AG04450 (cell line): ENCODE measurements around the gene CCDC88B. TPM values are rescaled to one million over a fixed set of nuclear protein-coding genes. Genes with fewer than 3 reads are reported as not detected.

Source experiments
- CTCF ChIA-PET: fragments of 300-600, 350-600 bp; formaldehyde crosslinking; extraction: SDS; loops from one replicate; lab custom pipeline; 2022; ENCODE audit warnings: antibody characterized with exemption, inconsistent platforms; lab: Charles Lee
- POLR2A ChIA-PET: fragments of 350-600 bp; formaldehyde crosslinking; extraction: SDS; loops from one replicate; lab custom pipeline; 2021; ENCODE audit warnings: antibody characterized with exemption, inconsistent platforms; lab: Yijun Ruan, JAX
- DNase-seq: peaks from one replicate; pipeline ENCODE4 v3.0.0-alpha.2; 2011; ENCODE audit warnings: low read depth, low spot score
- H3K27ac ChIP-seq: one replicate; pipeline ENCODE4 v1.5.1; 2012; ENCODE audit warnings: low read depth, low read length, control low read depth
- H3K27me3 ChIP-seq: one replicate; pipeline ENCODE4 v1.6.0; 2012; ENCODE audit warnings: low read length; ENCODE audit not compliant: control insufficient read depth, insufficient read depth
- H3K4me3 ChIP-seq: 2 replicates; pipeline ENCODE4 v1.5.1; 2011; ENCODE audit warnings: mild to moderate bottlenecking, low read depth, low read length, control low read depth
- H3K9me3 ChIP-seq: 2 replicates; pipeline ENCODE4 v1.5.1; 2012; ENCODE audit warnings: low read length; ENCODE audit not compliant: control insufficient read depth, insufficient read depth
- CTCF ChIP-seq: IDR thresholded peaks from 2 replicates; pipeline ENCODE4 v1.5.1; 2011; ENCODE audit warnings: low read depth, low read length, control low read depth, inconsistent platforms
- polyA plus RNA-seq: library from polyadenylated mRNA; depleted of rRNA; stranded (reverse); fragments of >200 nt; gene quantifications from 2 replicates; pipeline ENCODE4 v1.2.3, GENCODE V29; 2011

CCDC88B gene
- polyA plus RNA-seq, 1 experiment, result 1.4 TPM

- CTCF ChIA-PET, result interaction anchor here (0.9 to 1.9 kb wide), 2 partner anchors 9 to 10 kb away, joined by 3 to 9 read pairs; no protein-coding TSS in a partner anchor
- TF ChIP-seq CTCF, result no peak
- no peak overlapping the region for H3K27ac ChIP-seq
- H3K4me3 ChIP-seq, result no peak overlapping the region
- H3K9me3 ChIP-seq, result peaks cover 10% of the 10 kb centered on the region; the same call in 1 of the 2 replicates
- POLR2A ChIA-PET, result no interaction called here
- no peak for DNase-seq
- H3K27me3 ChIP-seq, result no peaks in the 10 kb centered on the region
Observed at GRCh38 chr11:64364911-64365310, 24.9 kb downstream of the CCDC88B start.

- CTCF ChIA-PET, result interaction anchor here (2.0 kb wide), 1 partner anchor 11 kb away, joined by 14 read pairs; no protein-coding TSS in a partner anchor
- no peak for TF ChIP-seq CTCF
- POLR2A ChIA-PET, result no interaction called here
- no peak for DNase-seq
- Histone ChIP-seq H3K27ac (no peak overlapping the region), H3K4me3 (no peak overlapping the region), H3K27me3 (no peaks in the 10 kb centered on the region), H3K9me3 (peaks cover 10% of the 10 kb centered on the region; the same call in 1 of the 2 replicates)
Observed at GRCh38 chr11:64366751-64367150, 26.7 kb downstream of the CCDC88B start.

GRCh38 chr11:64367931-64368672 is 28.1 kb downstream of the CCDC88B start:
- no peak for TF ChIP-seq CTCF
- no peaks in the 10 kb centered on the region for H3K27me3 ChIP-seq
- no peak overlapping the region for H3K4me3 ChIP-seq
- ChIA-PET CTCF (interaction anchor here (2.0 kb wide), 1 partner anchor 13 kb away, joined by 14 read pairs; no protein-coding TSS in a partner anchor), POLR2A (interaction anchor here (0.6 kb wide), 1 partner anchor 87 kb away, joined by 4 read pairs; no protein-coding TSS in a partner anchor)
- peaks cover 10% of the 10 kb centered on the region; the same call in 1 of the 2 replicates for H3K9me3 ChIP-seq
- H3K27ac ChIP-seq, result no peak overlapping the region
- DNase-seq, result no peak

GRCh38 chr11:64368673-64369074 is 28.7 kb downstream of the CCDC88B start:
- DNase-seq, result no peak
- ChIA-PET POLR2A (no interaction called here), CTCF (no interaction called here)
- TF ChIP-seq CTCF, result no peak
- Histone ChIP-seq H3K27ac (no peak overlapping the region), H3K27me3 (no peaks in the 10 kb centered on the region), H3K9me3 (peaks cover 10% of the 10 kb centered on the region; the same call in 1 of the 2 replicates), H3K4me3 (no peak overlapping the region)
